ENCODE data around the gene USF2.
"Not testable (repeated sequence)": the region's sequence is repeated elsewhere in the genome, so short reads cannot be mapped to it uniquely, and the experiment has no call there.

The USF2 gene

GRCh38 chr19:35268536-35269437, at the start of gene USF2:
Gene USF2 (plus strand): TSS chr19:35268962. CDS start chr19:35269102, 140 bp downstream.
- Histone ChIP-seq H3K27me3 (ENCODE audit: control insufficient read depth in 1 of 2, insufficient read depth in 2 of 2, low read length in 2 of 2) (no peaks in the 10 kb centered on the region), H3K4me3 (ENCODE audit: low read depth in 1 of 2, low read length in 2 of 2) (peak within 1 kb of the TSS; percentile 73 to 76), H3K36me3 (ENCODE audit: control insufficient read depth in 1 of 2, insufficient read depth in 2 of 2, low read length in 2 of 2) (peaks cover 13 to 56% of the 10 kb centered on the region in 2 donors), H3K27ac (ENCODE audit: low read depth, low read length) (peak within 1 kb of the TSS; percentile 87), H3K4me1 (ENCODE audit: control insufficient read depth in 1 of 2, insufficient read depth in 2 of 2, low read length in 2 of 2) (peaks cover 11 to 37% of the 10 kb centered on the region in 2 donors), H3K9me3 (ENCODE audit: control insufficient read depth in 1 of 2, low read length in 2 of 2) (no peaks in the 10 kb centered on the region), H3K9ac (ENCODE audit: low read depth in 1 of 2, low read length in 2 of 2) (peak within 1 kb of the TSS; percentile 75 to 76)

GRCh38 chr19:35219008-35219407, 49.8 kb upstream of the USF2 start:
- H3K36me3 ChIP-seq (ENCODE audit: control insufficient read depth in 1 of 2, insufficient read depth in 2 of 2, low read length in 2 of 2), result no peaks in the 10 kb centered on the region
- H3K9ac ChIP-seq (ENCODE audit: low read depth in 1 of 2, low read length in 2 of 2), result no peak overlapping the region
- no peaks in the 10 kb centered on the region for H3K27me3 ChIP-seq (ENCODE audit: control insufficient read depth in 1 of 2, insufficient read depth in 2 of 2, low read length in 2 of 2)
- no peak overlapping the region for H3K27ac ChIP-seq (ENCODE audit: low read depth, low read length)
- peaks cover 4 to 5% of the 10 kb centered on the region in 2 donors for H3K9me3 ChIP-seq (ENCODE audit: control insufficient read depth in 1 of 2, low read length in 2 of 2)
- no peak overlapping the region for H3K4me3 ChIP-seq (ENCODE audit: low read depth in 1 of 2, low read length in 2 of 2)
- H3K4me1 ChIP-seq (ENCODE audit: control insufficient read depth in 1 of 2, insufficient read depth in 2 of 2, low read length in 2 of 2), result peaks cover 15 to 16% of the 10 kb centered on the region in 2 donors

GRCh38 chr19:35220315-35220921, 48.3 kb upstream of the USF2 start:
- Histone ChIP-seq H3K4me3 (ENCODE audit: low read depth in 1 of 2, low read length in 2 of 2) (no peak overlapping the region), H3K36me3 (ENCODE audit: control insufficient read depth in 1 of 2, insufficient read depth in 2 of 2, low read length in 2 of 2) (no peaks in the 10 kb centered on the region), H3K4me1 (ENCODE audit: control insufficient read depth in 1 of 2, insufficient read depth in 2 of 2, low read length in 2 of 2) (peaks cover 9 to 14% of the 10 kb centered on the region in 2 donors), H3K27ac (ENCODE audit: low read depth, low read length) (no peak overlapping the region), H3K27me3 (ENCODE audit: control insufficient read depth in 1 of 2, insufficient read depth in 2 of 2, low read length in 2 of 2) (no peaks in the 10 kb centered on the region), H3K9me3 (ENCODE audit: control insufficient read depth in 1 of 2, low read length in 2 of 2) (peaks cover 4 to 5% of the 10 kb centered on the region in 2 donors), H3K9ac (ENCODE audit: low read depth in 1 of 2, low read length in 2 of 2) (no peak overlapping the region)

GRCh38 chr19:35220973-35221590, 47.7 kb upstream of the USF2 start:
- H3K4me1 ChIP-seq (ENCODE audit: control insufficient read depth in 1 of 2, insufficient read depth in 2 of 2, low read length in 2 of 2), result peaks cover 9 to 14% of the 10 kb centered on the region in 2 donors
- H3K36me3 ChIP-seq (ENCODE audit: control insufficient read depth in 1 of 2, insufficient read depth in 2 of 2, low read length in 2 of 2); H3K9ac ChIP-seq (ENCODE audit: low read depth in 1 of 2, low read length in 2 of 2); H3K4me3 ChIP-seq (ENCODE audit: low read depth in 1 of 2, low read length in 2 of 2); H3K27me3 ChIP-seq (ENCODE audit: control insufficient read depth in 1 of 2, insufficient read depth in 2 of 2, low read length in 2 of 2); H3K9me3 ChIP-seq (ENCODE audit: control insufficient read depth in 1 of 2, low read length in 2 of 2); H3K27ac ChIP-seq (ENCODE audit: low read depth, low read length): not testable (repeated sequence)

- Histone ChIP-seq H3K36me3 (ENCODE audit: control insufficient read depth in 1 of 2, insufficient read depth in 2 of 2, low read length in 2 of 2) (no peaks in the 10 kb centered on the region), H3K27me3 (ENCODE audit: control insufficient read depth in 1 of 2, insufficient read depth in 2 of 2, low read length in 2 of 2) (no peaks in the 10 kb centered on the region), H3K9ac (ENCODE audit: low read depth in 1 of 2, low read length in 2 of 2) (no peak overlapping the region), H3K27ac (ENCODE audit: low read depth, low read length) (no peak overlapping the region), H3K4me1 (ENCODE audit: control insufficient read depth in 1 of 2, insufficient read depth in 2 of 2, low read length in 2 of 2) (peaks cover 9 to 14% of the 10 kb centered on the region in 2 donors), H3K9me3 (ENCODE audit: control insufficient read depth in 1 of 2, low read length in 2 of 2) (peaks cover 2 to 3% of the 10 kb centered on the region in 2 donors), H3K4me3 (ENCODE audit: low read depth in 1 of 2, low read length in 2 of 2) (no peak overlapping the region)
Measured at GRCh38 chr19:35222373-35223015, 46.3 kb upstream of the USF2 start.

GRCh38 chr19:35223084-35223790, 45.5 kb upstream of the USF2 start:
- H3K27ac ChIP-seq (ENCODE audit: low read depth, low read length), result no peak overlapping the region
- no peaks in the 10 kb centered on the region for H3K36me3 ChIP-seq (ENCODE audit: control insufficient read depth in 1 of 2, insufficient read depth in 2 of 2, low read length in 2 of 2)
- peaks cover 9 to 14% of the 10 kb centered on the region in 2 donors for H3K4me1 ChIP-seq (ENCODE audit: control insufficient read depth in 1 of 2, insufficient read depth in 2 of 2, low read length in 2 of 2)
- H3K9ac ChIP-seq (ENCODE audit: low read depth in 1 of 2, low read length in 2 of 2), result no peak overlapping the region
- no peaks in the 10 kb centered on the region for H3K9me3 ChIP-seq (ENCODE audit: control insufficient read depth in 1 of 2, low read length in 2 of 2)
- H3K27me3 ChIP-seq (ENCODE audit: control insufficient read depth in 1 of 2, insufficient read depth in 2 of 2, low read length in 2 of 2), result no peaks in the 10 kb centered on the region
- no peak overlapping the region for H3K4me3 ChIP-seq (ENCODE audit: low read depth in 1 of 2, low read length in 2 of 2)

- Histone ChIP-seq H3K9ac (ENCODE audit: low read depth in 1 of 2, low read length in 2 of 2) (no peak overlapping the region), H3K4me1 (ENCODE audit: control insufficient read depth in 1 of 2, insufficient read depth in 2 of 2, low read length in 2 of 2) (peaks cover 9 to 14% of the 10 kb centered on the region in 2 donors), H3K27me3 (ENCODE audit: control insufficient read depth in 1 of 2, insufficient read depth in 2 of 2, low read length in 2 of 2) (no peaks in the 10 kb centered on the region), H3K27ac (ENCODE audit: low read depth, low read length) (no peak overlapping the region), H3K36me3 (ENCODE audit: control insufficient read depth in 1 of 2, insufficient read depth in 2 of 2, low read length in 2 of 2) (no peaks in the 10 kb centered on the region), H3K4me3 (ENCODE audit: low read depth in 1 of 2, low read length in 2 of 2) (no peak overlapping the region), H3K9me3 (ENCODE audit: control insufficient read depth in 1 of 2, low read length in 2 of 2) (no peaks in the 10 kb centered on the region)
Measured at GRCh38 chr19:35223862-35224505, 44.8 kb upstream of the USF2 start.

- Histone ChIP-seq H3K4me3 (ENCODE audit: low read depth in 1 of 2, low read length in 2 of 2) (no peak overlapping the region), H3K27ac (ENCODE audit: low read depth, low read length) (no peak overlapping the region), H3K27me3 (ENCODE audit: control insufficient read depth in 1 of 2, insufficient read depth in 2 of 2, low read length in 2 of 2) (no peaks in the 10 kb centered on the region)
Measured at GRCh38 chr19:35224681-35225571, 43.8 kb upstream of the USF2 start.

More at GRCh38 chr19:35224681-35225571, 43.8 kb upstream of the USF2 start:
- Histone ChIP-seq H3K4me1 (ENCODE audit: control insufficient read depth in 1 of 2, insufficient read depth in 2 of 2, low read length in 2 of 2) (peaks cover 9 to 14% of the 10 kb centered on the region in 2 donors), H3K9me3 (ENCODE audit: control insufficient read depth in 1 of 2, low read length in 2 of 2) (no peaks in the 10 kb centered on the region), H3K36me3 (ENCODE audit: control insufficient read depth in 1 of 2, insufficient read depth in 2 of 2, low read length in 2 of 2) (no peaks in the 10 kb centered on the region), H3K9ac (ENCODE audit: low read depth in 1 of 2, low read length in 2 of 2) (no peak overlapping the region)

Data from duodenal mucosa (tissue), 2 donors.